GM10266 (cell line): ENCODE results near the gene PARD3.

Experiments
- DNase-seq: peaks from one replicate; pipeline ENCODE4 v3.0.0; 2012; ENCODE audit errors: extremely low spot score
- CTCF ChIP-seq: IDR thresholded peaks from 2 replicates; pipeline ENCODE4 v1.5.1; 2012; ENCODE audit warnings: mild to moderate bottlenecking, low read depth; ENCODE audit not compliant: control insufficient read depth, insufficient read depth; ENCODE audit errors: missing control alignments

PARD3 gene

GRCh38 chr10:34570887-34571286, 244.2 kb downstream of the PARD3 start:
- DNase-seq, result no peak
- no peak for TF ChIP-seq CTCF

- no peak for TF ChIP-seq CTCF
- no peak for DNase-seq
Observed at GRCh38 chr10:34567659-34568253, 247.3 kb downstream of the PARD3 start.

- TF ChIP-seq CTCF, result no peak
- DNase-seq, result no peak
Observed at GRCh38 chr10:34565934-34566333, 249.2 kb downstream of the PARD3 start.

GRCh38 chr10:34558093-34558583, 257.0 kb downstream of the PARD3 start:
- DNase-seq, result no peak
- TF ChIP-seq CTCF, result no peak

- DNase-seq, result no peak
- TF ChIP-seq CTCF, result no peak
Observed at GRCh38 chr10:34557173-34557572, 257.9 kb downstream of the PARD3 start.

GRCh38 chr10:34555653-34556052, 259.4 kb downstream of the PARD3 start:
- DNase-seq, result no peak
- TF ChIP-seq CTCF, result no peak

- TF ChIP-seq CTCF, result no peak
- DNase-seq, result no peak
Observed at GRCh38 chr10:34553747-34554146, 261.3 kb downstream of the PARD3 start.
